Central memory CD8-positive, alpha-beta T cell (primary cell): ENCODE results near the gene PHGDH.
"Not testable (repeated sequence)": the region's sequence is repeated elsewhere in the genome, so short reads cannot be mapped to it uniquely, and the experiment has no call there.

Source experiments
- ATAC-seq: fragments of 150-1000 bp; cut with Tn5 transposase; replicated peaks from 2 replicates; pipeline ENCODE4 v1.10.0; 2022; ENCODE audit warnings: mild to moderate bottlenecking, moderate FRiP score, moderate number of reproducible peaks; ENCODE audit not compliant: poor library complexity, severe bottlenecking; ENCODE audit errors: extremely low read depth
- DNase-seq, 2 donors: peaks; one replicate each; pipeline ENCODE4 v3.0.0; 2021; ENCODE audit warnings: low spot score in 2 of 2
- H3K27ac Mint-ChIP-seq: one replicate; pipeline ENCODE4 v1.8.0; 2022; ENCODE audit warnings: low read depth, mild to moderate bottlenecking, moderate library complexity, mixed read lengths
- H3K27me3 Mint-ChIP-seq: one replicate; pipeline ENCODE4 v1.8.0; 2022; ENCODE audit warnings: mixed read lengths
- H3K36me3 Mint-ChIP-seq: one replicate; pipeline ENCODE4 v1.8.0; 2022; ENCODE audit warnings: mild to moderate bottlenecking, moderate library complexity, mixed read lengths; ENCODE audit not compliant: insufficient read depth
- H3K4me1 Mint-ChIP-seq: one replicate; pipeline ENCODE4 v1.8.0; 2022; ENCODE audit warnings: mixed read lengths
- H3K4me3 Mint-ChIP-seq: one replicate; pipeline ENCODE4 v1.8.0; 2022; ENCODE audit warnings: mild to moderate bottlenecking, moderate library complexity, mixed read lengths
- H3K9me3 Mint-ChIP-seq: one replicate; pipeline ENCODE4 v1.8.0; 2022; ENCODE audit warnings: mixed read lengths

PHGDH gene

DNA sequence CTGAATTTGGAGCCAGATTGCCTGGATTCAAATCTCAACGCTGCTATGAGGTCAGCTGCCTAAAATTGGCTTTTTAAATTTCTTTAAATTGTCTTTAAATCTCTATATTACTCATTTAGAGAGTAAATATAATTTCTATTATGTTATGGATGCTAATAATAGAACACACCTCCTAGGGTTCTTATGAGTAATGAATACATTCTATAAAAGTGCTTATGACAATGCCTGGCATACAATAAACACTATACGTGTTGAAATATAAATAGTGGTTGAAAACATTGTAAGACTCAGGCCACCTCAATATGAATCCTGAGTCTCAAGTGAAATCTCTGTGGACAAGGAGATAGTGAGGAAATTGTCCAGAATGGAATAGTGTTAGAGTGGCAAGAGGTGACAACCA, 31.0 kb upstream of the PHGDH start:
- H3K36me3 Mint-ChIP-seq: no peaks in the 10 kb centered on the region
- ATAC-seq (no peak), DNase-seq (no peak)
- H3K27ac Mint-ChIP-seq: no peak overlapping the region
- H3K4me1 Mint-ChIP-seq: peaks cover 1% of the 10 kb centered on the region
- H3K27me3 Mint-ChIP-seq: peaks cover 14% of the 10 kb centered on the region
- H3K9me3 Mint-ChIP-seq: no peaks in the 10 kb centered on the region
- H3K4me3 Mint-ChIP-seq: no peak overlapping the region

DNA sequence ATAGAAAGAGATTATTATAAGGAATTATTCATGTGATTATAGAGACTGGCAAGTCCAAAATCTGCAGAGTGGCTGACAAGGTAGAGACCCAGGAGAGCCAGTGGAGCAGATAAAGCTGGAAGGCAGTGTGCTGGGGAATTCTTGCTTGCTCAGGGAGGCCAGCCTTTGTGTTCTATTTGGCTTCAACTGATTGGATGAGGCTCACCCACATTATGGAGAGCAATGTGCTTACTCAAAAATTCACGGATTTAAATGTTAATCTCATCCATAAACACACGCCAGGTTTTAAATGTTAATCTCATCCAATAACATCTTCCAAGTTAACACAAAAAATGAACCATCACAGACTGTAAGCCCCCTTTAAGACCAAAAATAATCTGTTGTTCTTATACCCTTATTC, 30.2 kb upstream of the PHGDH start:
- DNase-seq: no peak
- no peak overlapping the region for H3K4me3 Mint-ChIP-seq
- no peaks in the 10 kb centered on the region for H3K9me3 Mint-ChIP-seq
- no peaks in the 10 kb centered on the region for H3K4me1 Mint-ChIP-seq
- no peak overlapping the region for H3K27ac Mint-ChIP-seq
- peaks cover 8% of the 10 kb centered on the region for H3K27me3 Mint-ChIP-seq
- H3K36me3 Mint-ChIP-seq: no peaks in the 10 kb centered on the region
- no peak for ATAC-seq

DNA sequence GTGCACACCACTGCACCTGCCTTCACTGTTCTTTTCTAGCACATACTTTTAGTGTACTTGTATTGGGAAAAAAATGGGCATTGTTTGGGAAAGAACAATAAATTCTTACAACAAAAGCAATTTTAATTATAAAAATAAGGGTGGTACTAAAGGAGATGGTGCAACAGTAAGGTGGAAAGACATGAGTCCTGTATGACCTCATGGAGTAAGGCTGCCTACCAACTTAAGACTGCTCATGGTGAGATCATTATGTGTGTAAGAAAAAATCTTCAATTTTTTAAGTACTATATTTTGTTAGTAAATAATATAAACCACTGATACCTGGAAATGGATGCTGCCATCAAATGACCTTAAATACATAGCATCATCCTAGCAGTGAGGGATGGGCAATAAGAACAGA, 29.6 kb upstream of the PHGDH start:
- H3K4me3 Mint-ChIP-seq: no peak overlapping the region
- ATAC-seq (no peak), DNase-seq (no peak)
- H3K27ac Mint-ChIP-seq: no peak overlapping the region
- H3K9me3 Mint-ChIP-seq: no peaks in the 10 kb centered on the region
- no peaks in the 10 kb centered on the region for H3K36me3 Mint-ChIP-seq
- H3K27me3 Mint-ChIP-seq: peaks cover 8% of the 10 kb centered on the region
- H3K4me1 Mint-ChIP-seq: no peaks in the 10 kb centered on the region

DNA sequence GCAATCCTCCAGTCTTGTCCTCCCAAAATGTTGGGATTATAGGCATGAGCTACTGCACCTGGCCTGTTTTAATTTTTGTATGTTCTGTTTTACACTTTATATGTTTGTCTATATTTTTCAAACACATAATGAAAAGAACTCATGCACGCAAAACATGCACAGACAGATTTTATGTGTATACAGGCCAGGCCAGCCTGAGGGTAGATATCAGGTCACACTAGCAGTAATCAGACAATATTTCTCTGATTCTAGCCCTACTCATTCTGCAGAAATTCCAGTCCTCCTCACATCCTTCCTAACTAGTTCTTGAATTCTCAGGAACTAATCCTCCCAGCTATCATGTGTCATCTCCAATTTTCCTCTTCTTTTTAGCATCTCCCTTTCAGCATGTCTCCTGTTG, 27.8 kb upstream of the PHGDH start:
- ATAC-seq (no peak), DNase-seq (no peak)
- Mint-ChIP-seq H3K9me3 (no peaks in the 10 kb centered on the region), H3K4me3 (no peak overlapping the region), H3K27ac (no peak overlapping the region), H3K27me3 (no peaks in the 10 kb centered on the region), H3K4me1 (no peaks in the 10 kb centered on the region), H3K36me3 (no peaks in the 10 kb centered on the region)

DNA sequence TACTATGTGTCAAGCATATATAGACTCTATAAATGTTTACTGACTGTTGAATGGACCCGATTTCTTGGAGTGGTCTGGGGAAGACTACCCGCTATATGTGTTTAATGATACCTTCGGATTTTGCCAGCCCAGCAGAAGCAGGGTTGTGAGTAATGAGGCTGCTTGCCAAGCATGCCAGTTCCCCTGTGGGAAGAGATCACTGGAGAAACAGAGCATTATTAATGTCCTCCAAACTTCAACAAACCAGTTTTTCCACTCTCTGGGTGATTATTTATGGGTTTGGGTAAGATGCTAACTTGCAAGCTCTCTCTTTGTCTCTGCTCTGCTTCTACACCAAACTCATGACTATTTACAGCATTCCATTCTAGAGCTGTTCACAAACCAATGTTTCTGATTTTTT, 25.1 kb upstream of the PHGDH start:
- no peak for ATAC-seq

DNA sequence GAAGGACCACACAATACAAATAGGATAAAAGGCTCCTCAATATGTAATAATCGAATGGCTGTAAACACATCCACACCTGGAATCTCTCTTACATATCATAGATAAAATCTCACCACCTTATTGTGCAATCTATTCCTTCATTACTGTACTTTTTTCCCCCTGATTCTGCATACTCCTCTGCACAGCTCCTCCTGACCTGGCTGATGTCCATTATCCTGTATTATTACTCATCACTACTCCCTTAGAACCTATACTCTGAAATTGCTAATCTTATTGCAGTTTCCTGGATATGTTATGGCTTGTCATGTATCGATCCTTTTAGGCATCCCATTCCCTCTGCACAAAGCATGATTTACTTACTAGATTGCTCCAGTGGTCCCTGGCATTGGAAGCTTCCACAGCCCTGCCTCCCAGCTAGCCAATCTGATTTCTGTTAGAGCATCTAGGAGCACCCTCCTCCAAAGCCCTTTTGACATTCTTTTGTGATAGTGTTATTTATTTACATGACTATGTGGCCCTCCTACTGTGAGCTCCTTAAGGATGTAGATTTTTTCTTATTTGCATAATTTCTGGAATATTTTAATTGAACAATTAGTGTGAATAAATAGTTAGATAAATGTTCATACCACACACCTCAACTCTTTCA, 24.2 kb upstream of the PHGDH start:
- ATAC-seq: no peak
- H3K36me3 Mint-ChIP-seq: no peaks in the 10 kb centered on the region

More for the DNA sequence above, 25.1 kb upstream of the PHGDH start:
- Mint-ChIP-seq H3K36me3 (no peaks in the 10 kb centered on the region), H3K4me1 (no peaks in the 10 kb centered on the region), H3K4me3 (no peak overlapping the region), H3K27me3 (no peaks in the 10 kb centered on the region), H3K27ac (no peak overlapping the region), H3K9me3 (no peaks in the 10 kb centered on the region)
- DNase-seq: no peak

DNA sequence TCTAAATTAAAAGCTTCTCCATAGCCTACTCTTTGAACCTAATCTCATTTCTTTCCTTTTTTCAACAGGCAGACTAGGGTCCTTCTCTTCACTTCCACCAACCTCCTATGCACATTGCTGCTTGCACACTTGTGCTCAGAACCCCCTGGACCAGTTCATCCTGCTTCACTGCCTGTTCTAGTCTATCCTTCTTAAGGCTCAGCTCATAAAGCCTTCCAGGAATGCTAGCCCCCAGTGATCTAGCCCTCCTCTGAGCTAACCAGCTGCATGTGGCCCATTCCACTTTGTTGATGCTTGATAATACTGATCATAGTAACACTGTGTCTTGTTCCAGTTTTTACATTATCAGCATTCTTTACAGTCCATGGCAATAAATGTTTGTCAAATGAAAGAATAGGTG, 22.9 kb upstream of the PHGDH start:
- Mint-ChIP-seq H3K36me3 (no peaks in the 10 kb centered on the region), H3K27ac (no peak overlapping the region), H3K4me3 (no peak overlapping the region), H3K9me3 (no peaks in the 10 kb centered on the region), H3K27me3 (peaks cover 2% of the 10 kb centered on the region), H3K4me1 (no peaks in the 10 kb centered on the region)
- ATAC-seq (no peak), DNase-seq (no peak)

More for the DNA sequence above, 24.2 kb upstream of the PHGDH start:
- no peak overlapping the region for H3K27ac Mint-ChIP-seq
- no peak overlapping the region for H3K4me3 Mint-ChIP-seq
- H3K9me3 Mint-ChIP-seq: no peaks in the 10 kb centered on the region
- DNase-seq: no peak
- no peaks in the 10 kb centered on the region for H3K4me1 Mint-ChIP-seq
- no peaks in the 10 kb centered on the region for H3K27me3 Mint-ChIP-seq

DNA sequence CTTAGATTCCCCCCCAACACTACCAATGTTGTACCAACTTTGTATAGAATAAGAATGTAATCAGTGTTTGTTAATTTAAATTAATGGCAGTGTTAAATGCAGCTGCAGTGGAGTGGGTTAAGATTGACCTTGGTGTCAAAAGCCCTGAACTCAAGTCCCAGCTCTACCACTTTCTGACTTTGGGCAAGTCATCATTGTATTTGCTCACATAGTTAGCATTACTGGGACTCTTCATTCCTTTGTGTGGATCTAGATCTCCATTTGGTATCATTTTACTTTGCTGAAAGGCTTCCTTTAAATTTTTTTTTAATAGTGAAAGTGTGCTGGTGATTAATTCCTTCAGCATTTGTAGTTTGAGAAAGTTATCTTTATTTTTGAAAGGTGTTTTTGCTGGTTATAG, 22.2 kb upstream of the PHGDH start:
- Mint-ChIP-seq H3K27me3 (peaks cover 9% of the 10 kb centered on the region), H3K27ac (no peak overlapping the region), H3K36me3 (no peaks in the 10 kb centered on the region), H3K4me1 (no peaks in the 10 kb centered on the region), H3K9me3 (peaks cover 6% of the 10 kb centered on the region), H3K4me3 (no peak overlapping the region)
- DNase-seq (no peak), ATAC-seq (no peak)

DNA sequence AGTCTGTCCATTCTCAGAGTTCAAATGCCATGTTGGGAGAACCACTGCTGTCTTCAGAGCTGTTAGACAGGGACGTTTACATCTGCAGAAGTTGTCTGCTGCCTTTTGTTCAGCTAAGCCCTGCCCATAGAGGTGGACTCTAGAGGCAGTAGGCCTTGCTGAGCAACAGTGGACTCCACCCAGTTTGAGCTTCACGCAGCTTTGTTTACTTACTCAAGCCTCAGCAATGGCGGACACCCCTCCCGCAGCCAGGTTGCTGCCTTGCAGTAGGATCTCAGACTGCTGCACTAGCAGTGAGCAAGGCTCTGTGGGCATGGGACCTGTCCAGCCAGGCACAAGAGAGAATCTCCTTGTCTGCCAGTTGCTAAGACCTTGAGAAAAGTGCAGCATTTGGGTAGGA, 14.9 kb upstream of the PHGDH start:
- not testable (repeated sequence) for H3K4me3 Mint-ChIP-seq, H3K4me1 Mint-ChIP-seq, ATAC-seq, H3K36me3 Mint-ChIP-seq, DNase-seq, H3K27ac Mint-ChIP-seq
- Mint-ChIP-seq H3K27me3 (peaks cover 70% of the 10 kb centered on the region), H3K9me3 (peaks cover 18% of the 10 kb centered on the region)

DNA sequence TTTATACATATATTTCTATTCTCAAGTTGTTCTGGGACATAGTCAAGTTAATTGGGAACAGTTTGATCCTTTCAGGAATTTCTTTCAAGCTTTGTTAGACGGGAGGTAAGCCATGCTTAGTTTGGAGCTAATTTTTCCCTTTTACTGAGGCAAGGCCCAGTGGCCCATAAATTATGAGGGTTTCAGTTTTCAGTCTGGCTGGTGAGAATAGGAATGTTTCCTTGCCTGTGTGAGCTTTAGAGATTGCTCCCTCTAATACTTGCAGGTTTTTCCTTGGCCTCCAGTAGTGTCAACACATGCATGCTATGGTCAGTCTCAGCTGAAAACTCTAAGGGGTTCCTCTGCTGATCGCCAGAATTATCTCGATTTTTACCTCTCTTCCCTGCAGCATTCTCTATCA, 14.1 kb upstream of the PHGDH start:
- no peaks in the 10 kb centered on the region for H3K4me1 Mint-ChIP-seq
- ATAC-seq (no peak), DNase-seq (no peak)
- H3K36me3 Mint-ChIP-seq: no peaks in the 10 kb centered on the region
- no peak overlapping the region for H3K27ac Mint-ChIP-seq
- peaks cover 25% of the 10 kb centered on the region for H3K9me3 Mint-ChIP-seq
- peaks cover 78% of the 10 kb centered on the region for H3K27me3 Mint-ChIP-seq
- H3K4me3 Mint-ChIP-seq: no peak overlapping the region

DNA sequence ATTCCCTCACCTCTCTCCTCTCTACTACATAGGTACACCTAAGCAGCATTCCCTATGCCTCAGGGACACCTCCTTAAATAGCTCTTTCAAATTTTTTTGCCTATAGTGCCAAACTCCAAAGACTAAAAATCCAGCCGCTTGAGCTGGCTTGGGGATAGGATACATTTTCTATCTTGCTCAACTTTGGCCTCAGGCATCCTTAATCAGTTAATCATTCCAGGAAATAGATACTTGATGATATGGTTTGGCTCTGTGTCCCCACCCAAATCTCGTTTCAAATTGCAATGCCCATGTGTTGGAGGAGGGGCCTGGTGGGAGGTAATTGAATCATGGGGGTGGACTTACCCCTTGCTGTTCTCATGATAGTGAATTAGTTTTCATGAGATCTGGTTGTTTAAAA, 11.4 kb upstream of the PHGDH start:
- no peak overlapping the region for H3K4me3 Mint-ChIP-seq
- H3K36me3 Mint-ChIP-seq: no peaks in the 10 kb centered on the region
- H3K27me3 Mint-ChIP-seq: peaks cover 74% of the 10 kb centered on the region
- DNase-seq (no peak), ATAC-seq (no peak)
- H3K4me1 Mint-ChIP-seq: no peaks in the 10 kb centered on the region
- H3K27ac Mint-ChIP-seq: no peak overlapping the region
- peaks cover 19% of the 10 kb centered on the region for H3K9me3 Mint-ChIP-seq

DNA sequence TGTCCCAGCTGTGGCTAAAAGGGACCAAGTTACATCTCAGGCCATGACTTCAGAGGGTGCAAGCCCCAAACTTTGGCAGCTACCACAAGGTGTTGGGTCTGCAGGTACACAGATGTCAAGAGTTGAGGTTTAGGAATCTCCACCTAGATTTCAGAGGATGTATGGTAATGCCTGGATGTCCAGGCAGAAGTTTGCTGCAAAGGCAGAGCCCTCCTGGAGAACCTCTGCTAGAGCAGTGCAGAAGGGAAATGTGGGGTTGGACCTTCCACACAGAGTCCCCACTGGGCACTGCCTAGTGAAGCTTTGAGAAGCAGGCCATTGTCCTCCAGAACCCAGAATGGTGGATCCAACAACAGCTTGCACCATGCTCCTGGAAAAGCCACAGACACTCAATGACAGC, 10.1 kb upstream of the PHGDH start:
- peaks cover 19% of the 10 kb centered on the region for H3K9me3 Mint-ChIP-seq
- ATAC-seq (no peak), DNase-seq (no peak)
- H3K27ac Mint-ChIP-seq: no peak overlapping the region
- H3K36me3 Mint-ChIP-seq: no peaks in the 10 kb centered on the region
- no peaks in the 10 kb centered on the region for H3K4me1 Mint-ChIP-seq
- no peak overlapping the region for H3K4me3 Mint-ChIP-seq
- H3K27me3 Mint-ChIP-seq: peaks cover 67% of the 10 kb centered on the region

DNA sequence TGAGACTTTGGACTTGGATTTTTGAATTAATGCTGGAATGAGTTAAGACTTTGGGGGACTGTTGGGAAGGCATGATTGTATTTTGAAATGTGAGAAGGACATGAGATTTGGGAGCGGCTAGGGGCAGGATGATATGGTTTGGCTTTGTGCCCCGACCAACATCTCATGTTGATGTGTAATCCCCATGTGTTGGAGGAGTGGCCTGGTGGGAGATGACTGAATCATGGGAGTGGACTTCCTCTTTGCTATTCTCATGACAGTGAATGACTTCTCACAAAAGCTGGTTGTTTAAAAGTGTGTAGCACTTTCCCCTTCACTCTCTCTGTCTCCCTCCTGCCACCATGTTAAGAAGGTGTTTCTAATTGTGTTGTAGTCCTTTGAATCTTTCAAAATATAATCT, 9.3 kb upstream of the PHGDH start:
- ATAC-seq (no peak), DNase-seq (no peak)
- peaks cover 19% of the 10 kb centered on the region for H3K9me3 Mint-ChIP-seq
- H3K4me3 Mint-ChIP-seq: no peak overlapping the region
- H3K27ac Mint-ChIP-seq: no peak overlapping the region
- no peaks in the 10 kb centered on the region for H3K4me1 Mint-ChIP-seq
- peaks cover 67% of the 10 kb centered on the region for H3K27me3 Mint-ChIP-seq
- H3K36me3 Mint-ChIP-seq: no peaks in the 10 kb centered on the region
